ENCODE results near the gene HPF1. TPM values are rescaled to one million over a fixed set of nuclear protein-coding genes. Genes with fewer than 3 reads are reported as not detected.

HPF1 gene
- total and polyA plus RNA-seq, 4 donors = 8.7 to 15.7 (median 13.0) TPM

DNA sequence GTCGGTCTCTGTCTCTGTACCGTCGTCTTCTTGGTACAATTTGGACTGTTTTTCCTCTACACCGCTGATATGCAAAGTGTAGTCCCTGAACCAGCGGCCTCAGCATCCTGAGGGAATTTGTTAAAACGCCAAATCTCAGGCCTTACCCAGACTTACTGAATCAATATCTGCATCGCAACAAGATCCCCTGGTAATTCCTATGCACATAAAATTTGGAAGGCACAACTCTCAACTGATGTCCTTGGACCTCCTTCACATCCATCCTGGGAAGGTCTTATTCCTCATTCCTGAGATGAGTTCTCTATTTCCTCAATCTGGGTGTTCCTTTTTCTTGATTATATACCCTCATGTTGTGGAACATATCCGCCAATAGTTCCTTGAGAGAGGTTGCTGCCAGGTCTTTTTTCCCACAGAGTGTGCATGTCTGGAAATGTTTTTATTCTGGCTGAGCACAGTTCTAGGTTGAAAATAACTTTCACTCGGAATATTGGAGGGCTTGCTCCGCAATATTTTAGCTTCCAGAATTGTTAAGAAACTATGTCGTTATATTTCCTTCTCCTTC, 738 bp upstream of the HPF1 start:
- 67% methylated on average over 11 of the region's 11 CpGs for WGBS
- no peaks in the 10 kb centered on the region for H3K27me3 ChIP-seq (ENCODE audit: control insufficient read depth in 4 of 4, insufficient read depth in 4 of 4, low read length in 3 of 4)
- H3K4me1 ChIP-seq (ENCODE audit: control insufficient read depth in 4 of 4, insufficient read depth in 4 of 4, low read length in 3 of 4) = peaks cover 4 to 20% (median 13%) of the 10 kb centered on the region in 4 donors
- peak overlapping the region in 1 of 2 donors; percentile 92 for H3K27ac ChIP-seq (ENCODE audit: low read depth in 1 of 2, low read length in 2 of 2)
- no peaks in the 10 kb centered on the region for H3K9me3 ChIP-seq (ENCODE audit: control insufficient read depth in 4 of 4, low read length in 3 of 4)
- no peak for DNase-seq (ENCODE audit: low spot score)
- TF ChIP-seq RXRA (IDR thresholded peaks at IDR 0.05) (no peak), EGR1 (IDR thresholded peaks at IDR 0.05; ENCODE audit: low read depth in 2 of 2) (no peak), FOXA1 (IDR thresholded peaks at IDR 0.05) (no peak), RAD21 (IDR thresholded peaks at IDR 0.05) (no peak), HNF4G (IDR thresholded peaks at IDR 0.05) (no peak), SP1 (IDR thresholded peaks at IDR 0.05) (no peak), FOXA2 (IDR thresholded peaks at IDR 0.05) (no peak), NR2F2 (IDR thresholded peaks at IDR 0.05) (no peak), GABPA (IDR thresholded peaks at IDR 0.05 in 1 of 2, conservative IDR thresholded peaks at IDR 0.05 in 1 of 2) (no peak)
- TF ChIP-seq, protein P1, sequence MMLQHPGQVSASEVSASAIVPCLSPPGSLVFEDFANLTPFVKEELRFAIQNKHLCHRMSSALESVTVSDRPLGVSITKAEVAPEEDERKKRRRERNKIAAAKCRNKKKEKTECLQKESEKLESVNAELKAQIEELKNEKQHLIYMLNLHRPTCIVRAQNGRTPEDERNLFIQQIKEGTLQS (IDR thresholded peaks at IDR 0.05) = no peak
- TF ChIP-seq, protein P2, sequence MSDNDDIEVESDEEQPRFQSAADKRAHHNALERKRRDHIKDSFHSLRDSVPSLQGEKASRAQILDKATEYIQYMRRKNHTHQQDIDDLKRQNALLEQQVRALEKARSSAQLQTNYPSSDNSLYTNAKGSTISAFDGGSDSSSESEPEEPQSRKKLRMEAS (IDR thresholded peaks at IDR 0.05) = no peak
- H3K36me3 ChIP-seq (ENCODE audit: control insufficient read depth in 4 of 4, insufficient read depth in 3 of 4, low read depth in 1 of 4, low read length in 3 of 4) = no peaks in the 10 kb centered on the region
- no peak overlapping the region for H3K9ac ChIP-seq (ENCODE audit: low read depth in 1 of 2, low read length in 2 of 2)
- peak overlapping the region in 1 of 3 donors; percentile 98 for H3K4me3 ChIP-seq (ENCODE audit: low read depth in 1 of 3, low read length in 3 of 3)

DNA sequence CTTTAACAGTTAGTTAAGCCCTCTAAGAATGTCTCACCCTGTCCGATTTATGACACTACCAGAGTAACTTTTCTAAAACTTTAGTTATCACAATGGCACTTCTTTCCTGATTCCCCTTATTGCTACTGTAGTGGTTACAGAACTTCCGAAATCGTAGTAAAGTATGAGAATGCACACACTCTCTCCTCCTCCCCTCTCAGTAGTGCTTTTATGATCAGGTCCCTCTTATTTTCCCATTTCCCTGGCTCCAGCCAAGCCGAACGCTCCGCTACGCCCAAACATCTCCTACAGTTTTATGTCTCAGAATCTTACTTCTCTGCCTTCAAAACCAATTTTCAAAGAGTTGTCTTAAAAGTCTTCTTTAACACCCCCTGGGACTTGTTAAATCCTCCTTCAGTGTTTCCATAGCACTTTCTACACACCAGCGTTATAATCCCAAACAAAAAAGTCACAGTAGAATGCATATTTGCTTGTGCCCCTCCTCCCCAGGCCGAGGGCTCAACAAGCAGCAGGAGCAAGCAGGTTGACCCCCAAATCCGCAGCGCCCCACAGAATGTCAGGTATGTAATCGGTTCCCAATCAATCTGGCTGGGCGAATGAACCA, 671 bp downstream of the HPF1 start:
- Histone ChIP-seq H3K4me3 (ENCODE audit: low read depth in 1 of 3, low read length in 3 of 3) (peak overlapping the region; percentile 80 to 98 (median 87)), H3K27me3 (ENCODE audit: control insufficient read depth in 4 of 4, insufficient read depth in 4 of 4, low read length in 3 of 4) (no peaks in the 10 kb centered on the region), H3K27ac (ENCODE audit: low read depth in 1 of 2, low read length in 2 of 2) (peak overlapping the region; percentile 69 to 92), H3K9ac (ENCODE audit: low read depth in 1 of 2, low read length in 2 of 2) (peak overlapping the region; percentile 67 to 79), H3K4me1 (ENCODE audit: control insufficient read depth in 4 of 4, insufficient read depth in 4 of 4, low read length in 3 of 4) (peaks cover 4 to 20% (median 13%) of the 10 kb centered on the region in 4 donors), H3K9me3 (ENCODE audit: control insufficient read depth in 4 of 4, low read length in 3 of 4) (no peaks in the 10 kb centered on the region), H3K36me3 (ENCODE audit: control insufficient read depth in 4 of 4, insufficient read depth in 3 of 4, low read depth in 1 of 4, low read length in 3 of 4) (peaks cover 0 to 4% (median 2%) of the 10 kb centered on the region in 4 donors)
- 9% methylated on average over 13 of the region's 13 CpGs for WGBS
- TF ChIP-seq RXRA (IDR thresholded peaks at IDR 0.05) (no peak), RAD21 (IDR thresholded peaks at IDR 0.05) (no peak), NR2F2 (IDR thresholded peaks at IDR 0.05) (no peak), EGR1 (IDR thresholded peaks at IDR 0.05; ENCODE audit: low read depth in 2 of 2) (no peak), YY1 (IDR thresholded peaks at IDR 0.05) (no peak)
- no peak for DNase-seq (ENCODE audit: low spot score)

DNA sequence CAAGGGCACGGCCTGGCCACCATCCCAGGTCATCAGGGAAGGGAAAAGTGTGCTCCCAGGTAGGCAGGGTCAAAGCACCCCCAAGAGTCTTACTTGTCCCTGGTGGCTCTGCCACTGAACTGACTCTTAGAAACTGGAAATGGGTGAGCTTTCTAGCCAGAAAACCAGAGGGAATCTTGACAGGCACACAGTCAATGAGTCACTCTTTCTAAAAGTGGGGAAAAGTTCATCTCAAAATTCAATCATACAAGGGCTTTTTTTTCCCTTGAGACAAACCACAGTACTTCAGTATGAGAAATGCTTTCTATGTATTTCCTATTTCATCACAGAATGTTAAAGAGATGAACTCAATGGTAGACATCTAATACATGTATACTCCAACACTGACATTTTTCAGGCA, 12.5 kb downstream of the HPF1 start:
- DNase-seq (ENCODE audit: low spot score) = no peak
- Histone ChIP-seq H3K4me1 (ENCODE audit: control insufficient read depth in 4 of 4, insufficient read depth in 4 of 4, low read length in 3 of 4) (no peaks in the 10 kb centered on the region), H3K36me3 (ENCODE audit: control insufficient read depth in 4 of 4, insufficient read depth in 3 of 4, low read depth in 1 of 4, low read length in 3 of 4) (peaks cover 2 to 16% (median 13%) of the 10 kb centered on the region in 4 donors), H3K27ac (ENCODE audit: low read depth in 1 of 2, low read length in 2 of 2) (no peak overlapping the region), H3K27me3 (ENCODE audit: control insufficient read depth in 4 of 4, insufficient read depth in 4 of 4, low read length in 3 of 4) (no peaks in the 10 kb centered on the region), H3K4me3 (ENCODE audit: low read depth in 1 of 3, low read length in 3 of 3) (no peak overlapping the region), H3K9me3 (ENCODE audit: control insufficient read depth in 4 of 4, low read length in 3 of 4) (no peaks in the 10 kb centered on the region), H3K9ac (ENCODE audit: low read depth in 1 of 2, low read length in 2 of 2) (no peak overlapping the region)
- 100% methylated on average over 1 of the region's 1 CpG for WGBS
- TF ChIP-seq, protein P3, sequence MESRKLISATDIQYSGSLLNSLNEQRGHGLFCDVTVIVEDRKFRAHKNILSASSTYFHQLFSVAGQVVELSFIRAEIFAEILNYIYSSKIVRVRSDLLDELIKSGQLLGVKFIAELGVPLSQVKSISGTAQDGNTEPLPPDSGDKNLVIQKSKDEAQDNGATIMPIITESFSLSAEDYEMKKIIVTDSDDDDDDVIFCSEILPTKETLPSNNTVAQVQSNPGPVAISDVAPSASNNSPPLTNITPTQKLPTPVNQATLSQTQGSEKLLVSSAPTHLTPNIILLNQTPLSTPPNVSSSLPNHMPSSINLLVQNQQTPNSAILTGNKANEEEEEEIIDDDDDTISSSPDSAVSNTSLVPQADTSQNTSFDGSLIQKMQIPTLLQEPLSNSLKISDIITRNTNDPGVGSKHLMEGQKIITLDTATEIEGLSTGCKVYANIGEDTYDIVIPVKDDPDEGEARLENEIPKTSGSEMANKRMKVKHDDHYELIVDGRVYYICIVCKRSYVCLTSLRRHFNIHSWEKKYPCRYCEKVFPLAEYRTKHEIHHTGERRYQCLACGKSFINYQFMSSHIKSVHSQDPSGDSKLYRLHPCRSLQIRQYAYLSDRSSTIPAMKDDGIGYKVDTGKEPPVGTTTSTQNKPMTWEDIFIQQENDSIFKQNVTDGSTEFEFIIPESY (IDR thresholded peaks at IDR 0.05) = no peak
- TF ChIP-seq, protein P4, sequence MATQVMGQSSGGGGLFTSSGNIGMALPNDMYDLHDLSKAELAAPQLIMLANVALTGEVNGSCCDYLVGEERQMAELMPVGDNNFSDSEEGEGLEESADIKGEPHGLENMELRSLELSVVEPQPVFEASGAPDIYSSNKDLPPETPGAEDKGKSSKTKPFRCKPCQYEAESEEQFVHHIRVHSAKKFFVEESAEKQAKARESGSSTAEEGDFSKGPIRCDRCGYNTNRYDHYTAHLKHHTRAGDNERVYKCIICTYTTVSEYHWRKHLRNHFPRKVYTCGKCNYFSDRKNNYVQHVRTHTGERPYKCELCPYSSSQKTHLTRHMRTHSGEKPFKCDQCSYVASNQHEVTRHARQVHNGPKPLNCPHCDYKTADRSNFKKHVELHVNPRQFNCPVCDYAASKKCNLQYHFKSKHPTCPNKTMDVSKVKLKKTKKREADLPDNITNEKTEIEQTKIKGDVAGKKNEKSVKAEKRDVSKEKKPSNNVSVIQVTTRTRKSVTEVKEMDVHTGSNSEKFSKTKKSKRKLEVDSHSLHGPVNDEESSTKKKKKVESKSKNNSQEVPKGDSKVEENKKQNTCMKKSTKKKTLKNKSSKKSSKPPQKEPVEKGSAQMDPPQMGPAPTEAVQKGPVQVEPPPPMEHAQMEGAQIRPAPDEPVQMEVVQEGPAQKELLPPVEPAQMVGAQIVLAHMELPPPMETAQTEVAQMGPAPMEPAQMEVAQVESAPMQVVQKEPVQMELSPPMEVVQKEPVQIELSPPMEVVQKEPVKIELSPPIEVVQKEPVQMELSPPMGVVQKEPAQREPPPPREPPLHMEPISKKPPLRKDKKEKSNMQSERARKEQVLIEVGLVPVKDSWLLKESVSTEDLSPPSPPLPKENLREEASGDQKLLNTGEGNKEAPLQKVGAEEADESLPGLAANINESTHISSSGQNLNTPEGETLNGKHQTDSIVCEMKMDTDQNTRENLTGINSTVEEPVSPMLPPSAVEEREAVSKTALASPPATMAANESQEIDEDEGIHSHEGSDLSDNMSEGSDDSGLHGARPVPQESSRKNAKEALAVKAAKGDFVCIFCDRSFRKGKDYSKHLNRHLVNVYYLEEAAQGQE (IDR thresholded peaks at IDR 0.05) = no peak
- no peak for TF ChIP-seq HNF4A (conservative IDR thresholded peaks at IDR 0.05)
- no peak for TF ChIP-seq NR2F2 (IDR thresholded peaks at IDR 0.05)
- TF ChIP-seq JUND (IDR thresholded peaks at IDR 0.05) = no peak
- no peak for TF ChIP-seq HNF4G (IDR thresholded peaks at IDR 0.05)
- TF ChIP-seq, protein P1 (IDR thresholded peaks at IDR 0.05) = no peak
- no peak for TF ChIP-seq RAD21 (IDR thresholded peaks at IDR 0.05)
- TF ChIP-seq, protein P2 (IDR thresholded peaks at IDR 0.05) = no peak
- no peak for TF ChIP-seq SP1 (IDR thresholded peaks at IDR 0.05)
- no peak for TF ChIP-seq EGR1 (IDR thresholded peaks at IDR 0.05; ENCODE audit: low read depth in 2 of 2)
- TF ChIP-seq GABPA (IDR thresholded peaks at IDR 0.05 in 1 of 2, conservative IDR thresholded peaks at IDR 0.05 in 1 of 2) = no peak
- no peak for TF ChIP-seq TAF1 (conservative IDR thresholded peaks at IDR 0.05)

All from liver (tissue), 9 donors.